GM19438 (cell line): Measurements from ENCODE around the gene FXYD6.
"Not testable (repeated sequence)": the region's sequence is repeated elsewhere in the genome, so short reads cannot be mapped to it uniquely, and the experiment has no call there.

Experiments used
- ATAC-seq: cut with Tn5 transposase; IDR thresholded peaks from one replicate; pipeline ENCODE4 v1.9.1; 2021; ENCODE audit warnings: low read depth; ENCODE audit not compliant: unreplicated experiment

Gene FXYD6

GRCh38 chr11:117820071-117820470 is 56.4 kb downstream of the FXYD6 start:
- no peak for ATAC-seq

- no peak for ATAC-seq
Measured at GRCh38 chr11:117819096-117820040, 57.1 kb downstream of the FXYD6 start.

GRCh38 chr11:117818041-117818873 is 58.2 kb downstream of the FXYD6 start:
- no peak for ATAC-seq

GRCh38 chr11:117817368-117818040 is 59.0 kb downstream of the FXYD6 start:
- no peak for ATAC-seq

GRCh38 chr11:117816846-117817367 is 59.6 kb downstream of the FXYD6 start:
- ATAC-seq, result no peak

- no peak for ATAC-seq
Measured at GRCh38 chr11:117816151-117816741, 60.2 kb downstream of the FXYD6 start.

- ATAC-seq, result peak; percentile 59
Measured at GRCh38 chr11:117815262-117815803, 61.1 kb downstream of the FXYD6 start.

GRCh38 chr11:117814766-117815261 is 61.6 kb downstream of the FXYD6 start:
- ATAC-seq, result peak; percentile 36

GRCh38 chr11:117814204-117814765 is 62.2 kb downstream of the FXYD6 start:
- peak; percentile 10 for ATAC-seq

GRCh38 chr11:117810056-117810451 is 66.4 kb downstream of the FXYD6 start:
- not testable (repeated sequence) for ATAC-seq

GRCh38 chr11:117809236-117810055 is 67.0 kb downstream of the FXYD6 start:
- no peak for ATAC-seq

- no peak for ATAC-seq
Measured at GRCh38 chr11:117808784-117809183, 67.7 kb downstream of the FXYD6 start.

GRCh38 chr11:117807482-117808327 is 68.8 kb downstream of the FXYD6 start:
- ATAC-seq, result no peak

GRCh38 chr11:117806846-117807245 is 69.6 kb downstream of the FXYD6 start:
- no peak for ATAC-seq

GRCh38 chr11:117805045-117805444 is 71.4 kb downstream of the FXYD6 start:
- ATAC-seq, result no peak

GRCh38 chr11:117803896-117804295 is 72.6 kb downstream of the FXYD6 start:
- ATAC-seq, result no peak

GRCh38 chr11:117799634-117800033 is 76.8 kb downstream of the FXYD6 start:
- ATAC-seq, result no peak
